Stimulated activated CD4-positive, alpha-beta T cell treated with anti-CD3 and anti-CD28 coated beads, Interleukin-1b, Interleukin-23, amount 100 ng/mL, for 1 hour (primary cell): ENCODE measurements around the gene SYTL5.

ENCODE experiments used
- DNase-seq, 2 donors: peaks; one replicate each; pipeline ENCODE4 v3.0.0-alpha.2; 2020; ENCODE audit warnings: low read depth in 2 of 2

SYTL5 gene

DNA sequence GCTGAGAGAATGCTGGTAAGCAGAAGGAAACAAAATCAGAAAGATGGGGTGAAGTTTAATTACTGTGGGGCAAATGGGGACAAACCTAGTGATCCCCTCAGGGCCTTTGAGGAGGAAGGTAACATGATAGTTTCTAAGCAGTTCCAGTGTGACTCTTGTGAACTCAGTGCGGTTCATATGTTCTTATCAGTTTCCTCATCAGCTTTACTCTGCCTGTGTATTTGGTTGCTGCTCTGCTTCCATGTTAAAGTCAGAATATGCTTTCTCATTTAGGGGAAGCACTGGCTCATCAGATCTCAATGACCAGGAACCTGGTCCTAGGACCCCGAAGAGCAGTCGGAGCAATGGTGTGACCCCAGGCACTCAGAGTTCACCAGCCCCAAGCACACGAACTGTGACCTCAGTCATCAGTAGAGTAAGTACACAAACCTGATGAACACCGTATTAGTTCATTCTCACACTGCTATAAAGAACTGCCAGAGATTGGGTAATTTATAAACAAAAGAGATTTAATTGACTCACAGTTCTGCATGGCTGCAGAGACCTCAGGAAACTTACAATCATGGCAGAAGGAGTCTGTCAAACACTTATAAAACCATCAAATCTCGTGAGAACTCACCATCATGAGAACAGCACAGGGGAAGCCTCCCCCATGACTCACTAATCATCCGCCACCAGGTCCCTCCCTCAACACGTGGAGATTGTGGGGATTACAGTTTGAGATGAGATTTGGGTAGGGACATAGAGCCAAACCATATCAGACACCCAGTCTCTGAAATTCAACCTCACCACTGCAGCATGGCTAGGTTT lies 83.0 kb downstream of the SYTL5 start:
- DNase-seq = no peak

DNA sequence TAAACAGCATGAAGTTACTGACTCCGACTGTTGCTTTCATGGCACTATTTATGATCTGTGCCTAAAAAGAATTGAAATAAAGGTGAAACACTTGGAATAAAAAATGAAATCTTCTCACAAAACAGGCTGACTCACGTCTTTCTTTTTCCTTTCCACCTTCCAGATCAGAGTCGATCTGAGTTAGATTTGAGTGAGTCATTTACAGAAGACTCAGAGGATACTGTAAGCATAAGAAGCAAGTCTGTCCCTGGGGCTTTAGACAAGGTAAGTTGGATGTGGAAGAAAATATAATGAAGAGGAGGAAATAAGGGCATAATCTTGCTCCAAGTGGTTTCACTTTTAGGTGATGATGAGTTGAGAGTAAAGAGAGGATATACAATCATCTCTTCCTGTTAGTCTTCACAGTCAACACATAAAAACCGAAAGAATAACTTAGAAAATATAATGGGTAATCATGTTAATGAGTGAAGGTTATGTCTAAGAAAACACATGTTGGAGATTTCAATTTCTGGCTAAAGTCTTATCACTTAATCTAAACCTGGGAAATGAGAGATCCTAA lies 89.7 kb downstream of the SYTL5 start:
- no peak for DNase-seq

DNA sequence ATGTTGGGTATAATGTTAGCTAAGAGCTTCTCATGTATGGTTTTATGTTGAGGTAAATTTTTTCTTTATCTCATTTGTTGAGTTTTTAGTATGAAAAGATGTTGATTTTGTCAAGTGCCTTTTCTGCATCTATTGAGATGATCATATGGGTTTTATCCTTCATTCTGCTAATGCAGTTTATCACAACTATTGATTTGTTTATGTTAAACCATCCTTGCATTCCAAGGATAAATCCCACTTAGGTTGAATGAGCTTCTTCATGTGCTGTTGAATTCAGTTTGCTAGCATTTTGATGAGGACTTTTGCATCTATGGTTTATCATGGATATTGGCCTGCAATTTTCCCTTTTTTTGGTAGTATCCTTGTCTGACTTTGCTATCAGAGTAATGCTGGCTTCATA lies 93.3 kb downstream of the SYTL5 start:
- no peak for DNase-seq

DNA sequence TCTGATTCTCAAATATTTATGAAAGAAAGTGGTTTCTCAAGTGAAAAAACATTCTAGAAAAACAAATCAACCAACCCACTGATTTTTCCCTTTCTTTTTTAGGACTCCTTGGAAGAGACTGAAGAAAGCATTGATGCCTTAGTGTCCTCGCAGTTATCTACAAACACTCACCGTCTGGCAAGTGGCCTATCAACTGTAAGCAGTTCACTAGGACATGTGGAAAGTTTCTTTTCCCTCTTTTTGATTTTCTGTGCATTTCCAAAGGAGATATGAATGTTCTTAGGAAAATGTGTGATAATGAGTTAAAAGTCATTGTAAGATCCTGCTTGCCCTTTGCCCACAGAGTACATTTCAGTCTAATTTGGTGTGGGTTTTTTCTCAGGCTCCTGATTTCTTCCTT lies 95.9 kb downstream of the SYTL5 start:
- DNase-seq = no peak

DNA sequence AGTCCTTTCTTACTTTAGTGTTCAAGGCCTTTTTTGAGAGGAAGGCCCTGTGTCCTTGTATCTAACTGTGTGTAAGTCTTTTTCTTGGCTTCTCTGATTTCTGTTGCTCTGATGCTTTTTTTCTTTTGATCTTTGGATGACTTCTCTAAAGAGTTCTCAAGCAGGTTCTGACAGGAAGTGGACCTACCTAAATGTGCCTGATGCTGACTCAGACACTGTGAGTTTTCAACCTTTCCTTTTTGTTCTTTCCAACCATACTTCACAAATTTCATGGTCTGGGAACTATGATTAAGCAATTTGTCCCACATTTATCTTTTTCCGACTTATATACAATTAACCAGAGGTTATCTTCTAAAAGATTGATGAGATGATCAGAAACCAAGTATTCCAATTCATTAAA lies 96.5 kb downstream of the SYTL5 start:
- DNase-seq = no peak

DNA sequence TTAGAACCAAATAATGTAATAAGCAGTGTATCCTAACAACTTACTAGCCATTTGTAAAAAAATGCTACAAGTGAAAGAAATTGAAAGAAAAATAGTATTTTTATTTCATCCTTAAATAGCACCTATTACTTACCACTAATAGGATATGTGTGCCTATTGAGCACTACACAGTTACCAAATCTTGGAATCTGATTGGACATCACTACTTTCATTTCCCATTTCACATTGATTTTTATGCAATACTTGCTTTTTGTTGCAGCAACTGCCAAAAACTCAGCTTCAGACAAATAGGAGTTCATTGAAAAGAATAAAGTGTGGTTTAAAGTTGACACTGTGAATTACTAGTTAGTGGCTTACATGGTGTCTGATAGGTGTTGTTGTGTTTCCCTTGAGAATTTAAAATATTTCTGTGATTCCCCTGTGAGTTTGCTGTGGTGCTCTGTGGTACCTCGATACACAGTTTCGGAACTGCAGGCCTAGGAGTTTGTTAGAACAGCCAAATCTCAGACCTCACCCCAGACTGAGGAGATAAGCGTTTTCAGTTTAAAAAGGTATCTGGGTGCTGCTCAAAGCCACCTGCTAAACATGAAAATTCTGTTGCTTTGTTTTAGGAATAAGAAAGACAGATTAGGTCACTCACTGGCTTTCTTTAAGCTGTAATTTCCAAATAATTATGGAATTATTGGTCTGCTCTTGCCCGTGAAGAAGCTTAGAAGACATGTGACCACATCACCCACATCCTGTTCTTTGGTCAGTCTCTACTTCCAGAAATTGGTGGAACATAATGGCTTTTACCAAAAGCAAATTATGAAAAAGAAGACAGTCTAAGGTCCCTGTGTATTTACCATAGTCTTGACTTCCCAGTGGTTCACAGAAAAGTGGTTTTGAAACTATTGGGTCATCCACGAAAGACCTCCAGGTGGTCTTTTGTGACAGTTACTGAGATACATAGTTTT lies 97.8 kb downstream of the SYTL5 start:
- no peak for DNase-seq

DNA sequence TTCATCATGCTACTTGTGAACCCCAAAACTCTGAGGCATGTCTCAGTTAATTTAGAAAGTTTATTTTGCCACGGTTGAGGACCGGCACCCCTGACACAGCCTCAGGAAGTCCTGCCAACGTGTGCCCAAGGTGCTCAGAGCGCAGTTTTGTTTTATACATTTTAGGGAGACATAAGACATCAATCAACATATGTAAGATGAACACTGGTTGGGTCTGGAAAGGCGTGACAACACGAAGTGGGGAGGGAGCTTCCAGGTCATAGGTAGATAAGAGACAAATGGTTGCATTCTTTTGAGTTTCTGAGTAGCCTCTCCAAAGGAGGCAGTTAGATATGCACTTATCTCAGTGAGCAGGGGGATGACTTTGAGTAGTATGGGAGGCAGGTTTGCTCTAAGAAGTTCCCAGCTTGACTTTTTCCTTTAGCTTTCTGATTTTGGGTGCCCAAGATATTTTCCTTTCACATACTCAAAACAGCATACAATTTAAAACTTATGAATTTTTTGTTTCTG lies 98.9 kb downstream of the SYTL5 start:
- no peak for DNase-seq

DNA sequence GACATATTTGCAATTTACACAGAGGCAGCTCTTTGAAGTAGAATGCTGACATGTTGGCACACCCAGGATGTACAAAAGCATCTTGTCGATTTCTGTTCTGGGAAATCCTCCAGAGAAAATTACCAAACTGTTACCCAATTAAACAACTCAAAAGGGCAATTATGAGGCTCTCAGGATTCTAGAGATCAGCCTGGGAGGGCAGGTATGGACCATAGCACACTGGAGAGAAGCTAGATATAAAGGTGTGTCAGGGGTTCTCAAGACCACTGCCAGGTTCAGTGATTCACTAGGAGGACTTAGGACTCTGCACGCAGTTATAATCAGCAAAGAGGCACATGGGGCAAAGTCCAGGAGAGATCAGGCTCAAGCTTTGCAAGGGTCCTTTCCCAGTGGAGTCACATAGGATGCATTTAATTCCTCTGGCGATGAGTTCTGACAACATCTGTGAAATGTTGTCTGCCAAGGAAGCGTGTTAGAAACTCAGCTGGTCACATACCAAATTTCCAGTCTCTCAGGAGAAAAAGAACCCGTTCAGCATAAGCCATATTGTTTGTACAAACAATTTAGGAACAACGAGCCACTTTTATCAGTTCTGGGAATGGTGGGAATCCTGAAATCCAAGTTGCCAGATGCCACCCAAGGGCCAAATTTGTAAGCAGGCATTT lies 100.8 kb downstream of the SYTL5 start:
- no peak for DNase-seq

DNA sequence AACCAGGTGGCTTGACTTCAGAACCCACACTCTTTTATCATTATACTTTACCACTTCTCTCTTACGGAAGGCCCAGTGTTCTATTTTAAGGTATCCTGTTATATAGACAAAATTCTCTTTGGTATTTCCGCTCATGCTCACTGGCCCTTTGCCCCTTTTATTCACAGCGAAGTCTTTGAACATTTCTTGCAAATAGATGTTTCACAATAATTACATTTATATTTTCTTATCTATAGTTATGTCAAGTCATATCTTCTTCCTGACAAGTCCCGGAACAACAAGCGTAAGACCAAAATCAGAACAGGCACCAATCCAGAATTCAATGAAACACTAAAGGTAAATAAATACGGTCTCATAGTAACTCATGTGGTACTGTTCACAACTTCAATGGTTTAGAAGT lies 102.0 kb downstream of the SYTL5 start:
- no peak for DNase-seq

DNA sequence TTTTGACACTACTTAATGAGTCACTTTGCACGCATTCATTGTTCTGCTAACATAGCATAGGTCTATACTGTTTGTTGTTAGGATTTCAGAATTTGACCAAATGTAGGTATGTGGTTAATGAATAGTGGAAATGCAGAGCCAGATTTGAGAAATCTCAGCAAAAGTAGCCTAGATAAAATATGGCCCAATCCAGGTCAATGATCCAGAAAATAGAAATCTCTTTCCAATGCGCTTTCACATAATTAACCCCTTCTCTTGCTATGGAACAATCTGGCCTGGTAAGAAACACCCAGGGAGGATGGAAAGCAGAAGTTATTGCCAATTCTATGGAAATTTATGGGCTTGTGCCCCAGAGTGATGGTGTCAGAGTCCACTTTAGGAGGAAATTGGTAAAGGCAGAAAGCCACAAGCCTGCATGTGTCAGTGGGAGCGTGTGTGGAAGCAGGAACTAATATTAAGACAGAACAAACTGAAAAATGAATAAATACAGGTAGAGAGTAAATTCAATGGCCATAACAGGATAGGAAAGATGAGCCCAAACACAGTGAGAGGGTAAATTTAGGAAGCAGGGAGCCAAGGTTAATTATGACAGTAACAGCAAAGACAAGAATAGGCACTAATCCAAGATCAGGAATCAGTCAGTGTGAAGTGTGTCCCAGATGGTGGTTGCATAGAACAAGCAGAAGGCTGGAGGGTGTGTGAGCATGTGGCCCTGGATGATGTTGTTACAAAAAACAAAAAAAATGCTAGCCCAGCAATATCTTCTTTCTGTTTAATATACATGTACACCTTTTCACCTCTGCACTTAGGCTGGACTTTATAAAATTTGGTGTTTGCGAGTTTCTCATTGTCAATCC lies 102.9 kb downstream of the SYTL5 start:
- no peak for DNase-seq

DNA sequence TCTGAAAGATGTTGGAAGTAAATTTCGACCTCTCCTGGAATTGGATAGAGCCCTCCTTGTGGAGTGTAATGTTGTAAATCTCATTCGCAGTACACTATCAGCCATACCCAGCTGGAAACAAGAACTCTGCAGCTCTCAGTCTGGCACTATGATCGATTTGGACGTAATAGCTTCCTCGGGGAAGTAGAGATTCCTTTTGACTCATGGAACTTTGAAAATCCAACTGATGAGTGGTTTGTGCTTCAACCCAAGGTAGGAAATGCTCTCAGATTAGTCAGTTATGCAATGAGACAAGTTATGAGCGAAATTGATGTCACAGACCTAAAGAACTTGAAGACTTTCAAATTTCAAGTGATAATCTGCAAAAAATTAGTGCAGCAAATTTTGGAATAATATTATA lies 103.9 kb downstream of the SYTL5 start:
- DNase-seq = no peak

DNA sequence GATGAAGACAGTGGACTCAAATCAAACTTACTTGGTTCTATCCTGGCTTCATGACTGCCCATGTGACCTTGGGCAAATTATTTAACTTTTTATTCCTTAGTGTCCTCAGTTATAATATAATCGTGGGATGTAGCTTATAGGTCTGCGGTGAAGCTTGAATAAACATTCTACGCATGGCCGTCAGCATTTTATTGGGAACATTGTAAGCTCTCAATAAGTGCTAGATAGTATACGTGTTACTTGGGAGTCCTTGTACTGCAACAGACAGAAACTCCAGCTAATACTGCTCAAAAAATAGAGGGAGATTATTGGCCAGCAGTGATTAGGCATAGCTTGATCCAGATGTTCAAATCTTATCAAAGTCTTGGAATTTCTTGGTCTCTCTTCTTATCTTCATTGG lies 104.8 kb downstream of the SYTL5 start:
- DNase-seq = no peak

DNA sequence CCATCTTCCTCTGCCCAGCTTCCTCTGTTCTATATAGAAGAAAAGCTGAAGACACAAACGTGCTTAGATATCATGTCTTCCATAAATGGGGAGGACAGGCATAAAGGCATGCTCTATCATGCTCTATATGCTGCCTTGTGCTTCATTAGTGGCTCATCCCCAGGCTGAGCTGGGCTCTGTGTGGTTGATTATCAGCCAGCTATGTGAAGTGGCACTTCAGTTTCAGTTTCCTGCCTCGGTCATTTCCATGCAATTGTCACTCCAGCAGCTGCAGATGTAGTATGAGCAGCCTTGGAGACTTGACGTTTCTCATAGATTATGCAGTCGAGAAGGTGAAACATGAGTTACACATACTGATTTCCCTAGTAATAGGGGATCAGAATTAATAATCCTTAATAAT lies 106.2 kb downstream of the SYTL5 start:
- DNase-seq = no peak

DNA sequence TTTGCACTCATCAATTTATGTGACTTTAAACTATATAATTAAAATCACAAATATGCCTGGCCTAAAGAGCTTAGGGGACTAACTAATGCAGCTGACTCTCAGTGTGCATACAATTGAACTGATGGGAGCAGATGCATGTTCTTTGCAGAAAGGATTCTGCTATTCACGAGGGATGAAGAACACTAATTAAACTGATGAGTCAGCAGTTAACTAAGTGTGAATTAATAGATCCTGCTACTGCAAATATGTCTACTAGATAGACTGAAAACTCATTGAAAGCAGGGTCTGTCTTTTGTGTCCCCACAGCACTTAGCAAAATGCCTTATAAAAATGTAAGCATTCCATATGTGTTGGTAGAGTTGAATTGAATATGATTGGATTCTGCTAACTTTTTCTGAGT lies 110.4 kb downstream of the SYTL5 start:
- no peak for DNase-seq

DNA sequence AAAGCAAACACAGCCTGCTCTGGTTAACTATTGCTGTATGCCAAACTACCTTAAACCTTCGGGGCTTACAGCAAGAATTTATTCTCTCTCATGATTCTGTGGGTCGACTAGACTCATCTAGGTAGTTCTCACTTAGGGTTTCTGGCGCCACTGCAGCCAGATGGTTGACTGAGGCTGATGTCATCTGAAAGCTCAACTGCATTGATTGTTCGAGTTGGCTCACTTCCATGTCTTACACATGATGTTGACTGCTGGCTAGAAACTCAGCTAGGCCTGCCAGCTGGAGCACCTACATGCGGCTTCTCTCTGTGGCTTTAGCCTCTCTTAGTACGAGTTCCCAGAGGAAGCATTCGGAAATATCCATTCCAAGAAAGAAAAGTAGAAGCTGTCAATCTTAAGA lies 111.1 kb downstream of the SYTL5 start:
- DNase-seq = no peak

DNA sequence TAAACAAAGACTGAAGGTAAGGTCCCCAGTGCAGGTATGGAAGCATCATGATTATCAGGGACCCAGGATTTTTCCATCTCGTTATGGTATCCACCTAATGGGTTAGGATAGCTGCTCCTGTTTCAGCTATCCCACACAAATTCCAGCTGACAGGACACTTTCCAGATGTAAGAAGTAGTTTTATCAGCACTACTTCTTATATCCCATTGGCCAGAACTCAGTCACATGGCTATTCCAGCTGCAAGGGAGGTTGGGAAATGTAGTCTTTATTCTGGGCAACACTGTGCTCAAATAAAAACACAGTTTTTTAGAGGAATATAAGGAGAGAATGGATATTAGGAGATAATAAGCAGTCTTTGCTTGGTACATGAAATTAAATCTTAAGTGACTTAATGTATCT lies 117.6 kb downstream of the SYTL5 start:
- no peak for DNase-seq

DNA sequence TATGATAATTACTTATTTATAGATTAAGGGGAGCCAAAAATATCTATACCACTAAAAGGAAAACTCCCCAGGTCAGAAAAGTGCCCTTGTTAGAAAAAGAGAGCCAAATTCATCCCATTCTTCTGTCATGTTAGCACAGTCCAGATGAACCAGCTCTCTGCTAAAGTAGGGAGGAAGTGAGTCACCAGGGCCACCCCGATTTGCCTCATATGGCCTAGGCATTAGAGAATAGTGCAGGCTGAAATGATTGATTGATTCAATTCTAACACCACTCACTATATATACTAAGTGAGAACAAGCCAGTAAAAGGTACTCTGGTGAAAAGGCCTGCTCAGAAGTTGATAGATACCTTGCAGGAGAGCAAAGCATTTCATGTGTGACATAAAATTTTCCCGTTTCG lies 119.8 kb downstream of the SYTL5 start:
- DNase-seq = no peak

DNA sequence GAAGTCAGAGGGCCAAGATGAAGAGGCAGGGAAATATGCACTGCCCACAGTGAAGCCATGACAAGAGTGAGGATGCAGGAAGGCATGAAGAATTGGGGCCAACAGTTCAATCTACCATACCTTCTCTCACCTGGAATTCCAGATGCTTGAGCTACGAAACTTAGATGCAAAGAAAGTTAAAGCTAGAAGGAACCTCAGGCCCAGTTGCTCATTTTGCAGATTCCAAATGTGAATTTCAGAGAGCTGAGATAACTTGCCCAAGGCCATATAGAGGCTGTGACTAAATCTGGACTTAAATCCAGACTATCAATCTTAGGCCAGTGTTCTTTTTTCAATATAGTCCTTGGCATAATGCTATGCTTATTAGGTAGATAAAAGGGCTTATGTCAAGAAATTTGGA lies 121.6 kb downstream of the SYTL5 start:
- DNase-seq = no peak

DNA sequence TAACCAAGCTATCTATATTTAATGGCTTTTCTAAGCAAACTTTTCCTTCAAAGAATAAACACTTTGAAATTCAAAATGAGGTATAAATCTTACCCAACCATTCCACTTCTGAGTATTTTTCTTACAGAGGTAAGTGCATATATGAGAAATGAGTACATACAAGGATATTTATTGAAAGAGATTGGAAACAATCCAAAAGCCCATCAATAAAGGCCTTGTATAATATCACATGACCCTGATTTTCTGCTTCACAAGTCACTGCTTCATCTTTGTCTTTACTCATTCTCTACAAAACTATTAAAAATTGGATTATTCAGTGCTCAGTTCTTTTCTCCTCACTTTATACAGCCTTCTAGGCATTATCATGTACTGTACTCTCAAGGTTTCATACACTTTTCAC lies 123.0 kb downstream of the SYTL5 start:
- DNase-seq = no peak

DNA sequence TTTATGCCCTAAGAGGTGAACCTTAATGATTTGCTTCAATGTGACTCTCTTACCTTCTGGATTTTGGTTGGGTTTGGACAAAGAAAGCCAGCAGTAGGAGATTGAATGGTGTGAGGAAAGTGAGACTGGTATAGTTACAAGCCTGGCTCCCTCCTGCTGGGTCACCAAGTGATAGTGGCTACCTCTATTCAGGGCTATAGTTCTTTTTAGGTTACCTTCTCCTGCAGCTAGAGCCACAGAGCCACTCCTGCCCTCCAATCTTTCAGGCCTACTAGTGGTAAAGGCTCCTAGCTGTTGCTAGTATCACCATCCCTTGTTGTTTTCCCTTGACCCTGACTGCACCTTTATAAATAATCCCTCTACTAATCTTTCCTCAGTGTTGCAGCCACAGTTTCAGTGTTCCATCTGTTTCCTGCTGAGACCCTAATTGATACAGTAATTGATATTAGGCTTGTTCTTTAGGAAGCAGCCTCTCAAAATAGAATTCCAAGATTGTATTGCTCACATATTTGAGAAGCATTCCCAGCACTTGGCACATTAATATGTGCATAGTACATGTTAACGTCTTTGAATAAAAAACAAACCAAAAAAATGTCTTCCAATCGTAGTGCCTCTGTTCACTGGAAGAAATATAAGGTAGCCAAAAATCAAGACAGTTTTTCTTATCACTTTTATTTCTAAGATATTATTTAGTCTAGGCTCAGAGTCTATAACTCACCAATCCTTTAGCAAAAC lies 132.0 kb downstream of the SYTL5 start:
- DNase-seq = no peak
